ENCODE data around the gene KCNK10. TPM values are rescaled to one million over a fixed set of nuclear protein-coding genes. Genes with fewer than 3 reads are reported as not detected.

KCNK10 gene
- total and polyA plus RNA-seq, 10 of the 15 experiments (the other 5 are each of a cell fraction or from before 2014, with no cell fraction given) = 0.01 to 0.06 (median 0.02) TPM; not detected in 7

GRCh38 chr14:88325883-88326282 lies 2.8 kb upstream of the KCNK10 start (continued):
- TF ChIP-seq ZNF592 (IDR thresholded peaks at IDR 0.05) = no peak
- no peak for TF ChIP-seq MLLT1 (IDR thresholded peaks at IDR 0.05)
- no peak for TF ChIP-seq RUNX3 (IDR thresholded peaks at IDR 0.05; ENCODE audit: low read length)
- no peak for TF ChIP-seq CEBPZ (IDR thresholded peaks at IDR 0.05; ENCODE audit: low read depth, low read length)
